ENCODE data around the gene QRFPR.
"Not testable (repeated sequence)": the region's sequence is repeated elsewhere in the genome, so short reads cannot be mapped to it uniquely, and the experiment has no call there.

QRFPR gene

DNA sequence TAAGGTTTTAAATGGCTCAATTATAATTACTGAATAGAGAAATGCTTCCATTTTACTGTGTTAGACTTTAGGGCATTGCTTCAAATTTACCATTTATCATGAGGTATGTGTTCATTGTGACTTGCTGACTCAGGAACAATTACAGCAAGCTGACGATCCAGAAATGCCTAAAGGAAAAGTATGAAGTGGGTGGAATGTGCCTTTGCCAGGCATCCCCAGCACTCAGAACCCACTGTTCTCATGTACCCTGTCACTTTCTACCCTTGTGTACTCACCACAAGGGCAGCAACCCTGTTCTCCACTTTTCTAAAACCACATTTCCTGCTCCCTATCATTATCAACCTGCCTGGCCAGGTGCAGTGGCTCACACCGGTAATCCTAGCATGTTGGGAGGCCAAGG, 41.5 kb downstream of the QRFPR start:
- no peaks in the 10 kb centered on the region for H3K36me3 ChIP-seq (ENCODE audit: control insufficient read depth in 1 of 2, insufficient read depth in 2 of 2, low read length in 2 of 2)
- H3K9me3 ChIP-seq (ENCODE audit: control insufficient read depth in 1 of 2, low read length in 2 of 2): no peaks in the 10 kb centered on the region
- H3K4me3 ChIP-seq (ENCODE audit: low read depth in 1 of 2, low read length in 2 of 2): no peak overlapping the region
- H3K27me3 ChIP-seq (ENCODE audit: low read depth, low read length): no peaks in the 10 kb centered on the region
- H3K4me1 ChIP-seq (ENCODE audit: control insufficient read depth in 1 of 2, insufficient read depth in 2 of 2, low read length in 2 of 2): no peaks in the 10 kb centered on the region
- H3K27ac ChIP-seq (ENCODE audit: low read length): no peak overlapping the region

DNA sequence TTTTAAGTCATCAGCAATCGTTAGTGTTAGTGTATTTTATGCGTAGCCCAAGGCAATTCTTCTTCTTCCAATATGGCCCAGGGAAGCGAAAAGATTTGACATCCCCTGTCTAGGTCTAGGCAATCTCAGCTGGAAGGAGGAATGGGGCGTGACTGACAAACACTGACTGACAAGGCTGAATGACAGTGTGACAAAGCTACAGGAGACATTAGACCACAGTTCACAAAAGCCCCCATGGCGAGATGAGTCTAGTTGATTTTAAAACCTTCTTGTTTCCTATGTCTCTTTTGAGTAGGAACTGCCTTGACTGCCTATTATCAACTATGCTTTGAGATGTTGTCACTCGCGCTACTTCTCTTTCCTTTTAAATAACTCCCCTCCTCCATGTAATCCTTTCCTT, 42.3 kb downstream of the QRFPR start:
- no peak overlapping the region for H3K27ac ChIP-seq (ENCODE audit: low read length)
- no peaks in the 10 kb centered on the region for H3K9me3 ChIP-seq (ENCODE audit: control insufficient read depth in 1 of 2, low read length in 2 of 2)
- no peaks in the 10 kb centered on the region for H3K27me3 ChIP-seq (ENCODE audit: low read depth, low read length)
- H3K4me1 ChIP-seq (ENCODE audit: control insufficient read depth in 1 of 2, insufficient read depth in 2 of 2, low read length in 2 of 2): no peaks in the 10 kb centered on the region
- no peaks in the 10 kb centered on the region for H3K36me3 ChIP-seq (ENCODE audit: control insufficient read depth in 1 of 2, insufficient read depth in 2 of 2, low read length in 2 of 2)
- H3K4me3 ChIP-seq (ENCODE audit: low read depth in 1 of 2, low read length in 2 of 2): no peak overlapping the region

DNA sequence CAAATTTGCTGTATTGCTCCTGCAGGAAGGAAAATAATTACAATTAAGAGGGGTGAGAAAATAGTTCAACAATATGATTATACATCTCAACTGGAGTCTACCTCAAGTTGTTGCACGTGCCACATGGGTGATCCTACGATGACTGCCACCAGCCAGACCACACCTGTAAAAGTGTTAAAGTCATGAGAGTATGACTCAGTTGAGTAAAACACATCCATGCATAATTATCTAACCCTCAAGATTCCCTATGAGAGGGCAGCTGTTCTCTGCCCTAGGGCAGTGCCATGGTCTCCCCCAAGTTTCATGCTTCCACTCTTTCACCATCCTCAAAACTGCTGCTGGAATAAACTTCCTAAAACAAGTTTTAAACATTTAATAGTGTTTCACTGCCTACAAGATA, 44.1 kb downstream of the QRFPR start:
- no peak overlapping the region for H3K27ac ChIP-seq (ENCODE audit: low read length)
- no peaks in the 10 kb centered on the region for H3K4me1 ChIP-seq (ENCODE audit: control insufficient read depth in 1 of 2, insufficient read depth in 2 of 2, low read length in 2 of 2)
- no peaks in the 10 kb centered on the region for H3K36me3 ChIP-seq (ENCODE audit: control insufficient read depth in 1 of 2, insufficient read depth in 2 of 2, low read length in 2 of 2)
- no peaks in the 10 kb centered on the region for H3K9me3 ChIP-seq (ENCODE audit: control insufficient read depth in 1 of 2, low read length in 2 of 2)
- H3K4me3 ChIP-seq (ENCODE audit: low read depth in 1 of 2, low read length in 2 of 2): no peak overlapping the region
- no peaks in the 10 kb centered on the region for H3K27me3 ChIP-seq (ENCODE audit: low read depth, low read length)

DNA sequence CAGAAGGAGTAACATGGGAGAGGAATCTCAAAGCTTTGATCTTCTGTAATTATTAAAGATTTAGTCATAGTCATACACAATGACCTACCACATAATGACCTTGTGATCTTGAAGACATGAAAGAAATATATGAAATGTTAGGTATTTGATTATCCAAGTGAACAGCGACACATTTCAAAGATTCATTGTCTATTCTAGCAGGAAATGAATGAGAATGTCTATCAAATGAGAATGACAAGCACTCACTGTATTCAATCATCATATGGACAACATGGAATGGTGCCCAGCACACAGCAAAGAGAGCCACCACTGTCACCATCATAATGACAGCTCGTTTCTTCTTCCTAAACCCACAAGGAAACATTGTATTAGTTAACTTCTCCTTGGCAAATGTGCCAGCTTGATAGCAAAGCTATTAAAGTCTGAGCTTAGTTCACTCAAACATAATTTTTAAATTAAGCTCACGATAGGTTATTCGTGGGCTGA, 50.6 kb downstream of the QRFPR start:
- H3K4me3 ChIP-seq (ENCODE audit: low read depth in 1 of 2, low read length in 2 of 2): no peak overlapping the region
- no peaks in the 10 kb centered on the region for H3K9me3 ChIP-seq (ENCODE audit: control insufficient read depth in 1 of 2, low read length in 2 of 2)
- no peaks in the 10 kb centered on the region for H3K36me3 ChIP-seq (ENCODE audit: control insufficient read depth in 1 of 2, insufficient read depth in 2 of 2, low read length in 2 of 2)
- H3K27ac ChIP-seq (ENCODE audit: low read length): no peak overlapping the region
- no peaks in the 10 kb centered on the region for H3K4me1 ChIP-seq (ENCODE audit: control insufficient read depth in 1 of 2, insufficient read depth in 2 of 2, low read length in 2 of 2)
- H3K27me3 ChIP-seq (ENCODE audit: low read depth, low read length): no peaks in the 10 kb centered on the region

DNA sequence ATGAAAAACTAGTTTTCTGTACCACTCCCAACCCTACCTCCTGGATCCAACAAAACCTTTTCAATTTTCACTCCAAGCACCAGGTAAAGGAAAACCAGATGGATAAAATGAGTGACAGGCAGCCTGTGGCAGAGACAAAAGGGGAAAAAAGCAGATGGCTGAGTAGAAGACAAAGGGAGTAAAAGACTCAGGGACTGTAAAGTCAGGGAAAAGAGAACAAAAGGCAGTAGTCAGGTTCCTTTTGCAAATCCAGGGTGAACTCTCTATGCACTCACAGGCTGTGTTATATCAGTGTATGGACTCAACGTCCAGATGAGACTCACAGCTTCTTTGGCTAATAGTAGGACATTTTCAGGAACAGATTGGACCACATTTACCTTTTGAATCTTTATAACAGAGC, 54.2 kb downstream of the QRFPR start:
- no peaks in the 10 kb centered on the region for H3K36me3 ChIP-seq (ENCODE audit: control insufficient read depth in 1 of 2, insufficient read depth in 2 of 2, low read length in 2 of 2)
- no peak overlapping the region for H3K4me3 ChIP-seq (ENCODE audit: low read depth in 1 of 2, low read length in 2 of 2)
- no peaks in the 10 kb centered on the region for H3K4me1 ChIP-seq (ENCODE audit: control insufficient read depth in 1 of 2, insufficient read depth in 2 of 2, low read length in 2 of 2)
- no peaks in the 10 kb centered on the region for H3K9me3 ChIP-seq (ENCODE audit: control insufficient read depth in 1 of 2, low read length in 2 of 2)
- no peak overlapping the region for H3K27ac ChIP-seq (ENCODE audit: low read length)
- H3K27me3 ChIP-seq (ENCODE audit: low read depth, low read length): no peaks in the 10 kb centered on the region

DNA sequence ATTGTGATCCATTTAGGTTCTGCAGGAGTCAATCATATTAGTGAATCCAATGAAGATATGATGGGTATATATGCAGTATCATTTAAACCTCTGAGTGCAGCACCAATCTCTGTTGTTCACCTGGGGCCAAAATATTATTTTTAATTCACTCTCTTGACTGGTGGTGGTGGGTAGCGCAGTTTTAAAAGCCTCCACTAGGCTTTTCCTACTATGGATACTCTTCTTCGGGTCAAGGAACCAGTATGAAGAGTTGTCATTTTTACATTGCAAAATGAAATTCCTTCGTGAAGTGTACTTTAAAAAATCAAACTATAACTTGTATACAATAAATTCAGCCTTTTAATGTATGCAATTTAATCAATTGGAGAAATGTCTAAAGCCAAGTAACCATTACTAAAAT, 56.5 kb downstream of the QRFPR start:
- H3K4me3 ChIP-seq (ENCODE audit: low read depth in 1 of 2, low read length in 2 of 2): no peak overlapping the region
- no peaks in the 10 kb centered on the region for H3K36me3 ChIP-seq (ENCODE audit: control insufficient read depth in 1 of 2, insufficient read depth in 2 of 2, low read length in 2 of 2)
- H3K27ac ChIP-seq (ENCODE audit: low read length): no peak overlapping the region
- H3K4me1 ChIP-seq (ENCODE audit: control insufficient read depth in 1 of 2, insufficient read depth in 2 of 2, low read length in 2 of 2): no peaks in the 10 kb centered on the region
- H3K27me3 ChIP-seq (ENCODE audit: low read depth, low read length): no peaks in the 10 kb centered on the region
- H3K9me3 ChIP-seq (ENCODE audit: control insufficient read depth in 1 of 2, low read length in 2 of 2): no peaks in the 10 kb centered on the region

DNA sequence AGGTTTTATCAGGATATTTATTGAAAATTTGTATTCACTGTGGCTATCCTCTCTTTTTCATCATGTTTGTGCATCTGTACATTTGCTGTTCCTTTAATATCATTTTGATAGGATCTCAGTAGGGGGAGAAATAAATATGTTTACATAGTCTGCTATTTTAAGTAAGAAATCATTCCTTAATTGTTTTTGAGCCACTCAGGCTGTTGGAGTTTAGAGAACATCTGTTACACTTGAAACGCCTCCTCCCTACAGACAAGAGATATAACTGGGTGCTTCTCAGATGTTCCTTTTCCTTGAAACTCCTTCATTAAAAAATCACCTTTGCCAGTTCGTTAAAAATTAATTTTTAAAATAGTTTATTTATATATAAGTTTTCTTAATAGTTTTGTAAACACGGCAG, 59.4 kb downstream of the QRFPR start:
- no peaks in the 10 kb centered on the region for H3K27me3 ChIP-seq (ENCODE audit: low read depth, low read length)
- no peak overlapping the region for H3K4me3 ChIP-seq (ENCODE audit: low read depth in 1 of 2, low read length in 2 of 2)
- no peaks in the 10 kb centered on the region for H3K4me1 ChIP-seq (ENCODE audit: control insufficient read depth in 1 of 2, insufficient read depth in 2 of 2, low read length in 2 of 2)
- H3K36me3 ChIP-seq (ENCODE audit: control insufficient read depth in 1 of 2, insufficient read depth in 2 of 2, low read length in 2 of 2): no peaks in the 10 kb centered on the region
- H3K27ac ChIP-seq (ENCODE audit: low read length): no peak overlapping the region
- H3K9me3 ChIP-seq (ENCODE audit: control insufficient read depth in 1 of 2, low read length in 2 of 2): no peaks in the 10 kb centered on the region

DNA sequence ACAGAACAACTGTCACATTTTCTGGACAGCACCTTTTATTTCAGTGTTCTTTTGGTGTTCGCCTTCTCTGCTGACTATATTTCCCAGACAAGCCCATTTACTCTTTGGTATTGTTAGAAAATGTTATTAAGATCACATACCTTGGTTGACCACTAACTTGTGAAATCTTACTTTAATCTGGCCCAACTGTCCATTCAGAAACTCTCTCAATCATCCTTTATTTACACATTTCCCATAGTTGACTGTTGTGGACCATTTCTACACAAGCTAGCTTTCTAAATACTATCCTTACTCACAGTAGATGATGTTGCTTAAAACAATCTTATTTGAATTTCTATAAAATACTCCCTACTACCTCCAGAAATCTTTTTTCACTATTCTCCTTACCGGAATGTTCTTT, 64.7 kb downstream of the QRFPR start:
- H3K36me3 ChIP-seq (ENCODE audit: control insufficient read depth in 1 of 2, insufficient read depth in 2 of 2, low read length in 2 of 2): no peaks in the 10 kb centered on the region
- no peak overlapping the region for H3K27ac ChIP-seq (ENCODE audit: low read length)
- no peaks in the 10 kb centered on the region for H3K4me1 ChIP-seq (ENCODE audit: control insufficient read depth in 1 of 2, insufficient read depth in 2 of 2, low read length in 2 of 2)

DNA sequence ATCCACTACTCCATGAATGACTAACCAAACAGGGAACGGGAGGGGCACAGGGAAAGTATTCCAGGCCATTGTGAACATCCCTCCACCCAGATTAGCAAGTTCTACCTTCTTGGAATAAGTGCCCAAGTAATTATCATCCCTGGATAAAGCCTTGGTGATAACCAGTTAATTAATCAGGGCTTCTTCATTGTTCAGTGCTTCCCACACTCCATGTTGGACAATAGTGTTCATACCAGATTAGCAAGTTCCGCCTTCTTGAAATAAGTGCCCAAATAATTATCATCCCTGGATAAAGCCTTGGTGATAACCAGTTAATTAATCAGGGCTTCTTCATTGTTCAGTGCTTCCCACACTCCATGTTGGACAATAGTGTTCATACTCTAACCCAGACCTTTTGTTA, 67.4 kb downstream of the QRFPR start:
- H3K27ac ChIP-seq (ENCODE audit: low read length); H3K9me3 ChIP-seq (ENCODE audit: control insufficient read depth in 1 of 2, low read length in 2 of 2); H3K4me3 ChIP-seq (ENCODE audit: low read depth in 1 of 2, low read length in 2 of 2); H3K27me3 ChIP-seq (ENCODE audit: low read depth, low read length); H3K4me1 ChIP-seq (ENCODE audit: control insufficient read depth in 1 of 2, insufficient read depth in 2 of 2, low read length in 2 of 2); H3K36me3 ChIP-seq (ENCODE audit: control insufficient read depth in 1 of 2, insufficient read depth in 2 of 2, low read length in 2 of 2): not testable (repeated sequence)

More for the DNA sequence above, 64.7 kb downstream of the QRFPR start:
- H3K9me3 ChIP-seq (ENCODE audit: control insufficient read depth in 1 of 2, low read length in 2 of 2): no peaks in the 10 kb centered on the region
- no peak overlapping the region for H3K4me3 ChIP-seq (ENCODE audit: low read depth in 1 of 2, low read length in 2 of 2)
- H3K27me3 ChIP-seq (ENCODE audit: low read depth, low read length): no peaks in the 10 kb centered on the region

DNA sequence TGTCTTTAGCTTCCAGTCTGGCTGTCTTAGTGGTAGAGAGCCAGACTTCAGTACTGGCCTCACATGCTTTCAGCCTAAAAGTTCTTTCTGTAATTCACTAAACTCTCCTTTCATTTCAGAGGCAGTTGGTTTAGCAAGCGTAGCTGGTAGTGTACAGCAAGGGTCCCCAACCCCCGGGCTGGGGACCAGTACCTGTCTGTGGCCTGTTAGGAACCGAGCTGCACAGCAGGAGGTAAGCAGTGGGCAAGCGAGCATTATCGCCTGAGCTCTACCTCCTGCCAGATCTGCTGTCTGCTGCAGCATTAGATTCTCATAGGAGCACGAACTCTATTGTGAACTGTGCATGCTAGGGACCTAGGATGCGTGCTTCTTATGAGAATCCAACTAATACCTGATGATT, 72.0 kb downstream of the QRFPR start:
- H3K27me3 ChIP-seq (ENCODE audit: low read depth, low read length): no peaks in the 10 kb centered on the region
- no peak overlapping the region for H3K27ac ChIP-seq (ENCODE audit: low read length)
- H3K4me3 ChIP-seq (ENCODE audit: low read depth in 1 of 2, low read length in 2 of 2): no peak overlapping the region
- H3K9me3 ChIP-seq (ENCODE audit: control insufficient read depth in 1 of 2, low read length in 2 of 2): no peaks in the 10 kb centered on the region
- H3K4me1 ChIP-seq (ENCODE audit: control insufficient read depth in 1 of 2, insufficient read depth in 2 of 2, low read length in 2 of 2): no peaks in the 10 kb centered on the region
- no peaks in the 10 kb centered on the region for H3K36me3 ChIP-seq (ENCODE audit: control insufficient read depth in 1 of 2, insufficient read depth in 2 of 2, low read length in 2 of 2)

DNA sequence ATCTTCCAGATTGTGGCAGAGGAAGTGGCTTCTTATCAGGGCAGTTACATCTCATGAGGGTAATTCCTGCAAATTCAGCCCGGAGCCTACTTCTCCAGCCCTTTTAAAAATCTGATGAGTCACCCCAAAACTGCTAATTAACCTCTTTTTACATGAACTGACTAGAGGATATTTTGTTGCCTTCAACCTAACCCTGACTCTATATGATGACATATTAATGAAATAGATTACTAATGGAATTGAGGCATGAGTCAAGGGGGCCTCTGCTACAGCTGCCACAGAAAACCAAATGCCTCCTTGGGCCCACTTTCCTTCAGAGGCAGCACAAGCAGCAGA, 72.5 kb downstream of the QRFPR start:
- no peaks in the 10 kb centered on the region for H3K4me1 ChIP-seq (ENCODE audit: control insufficient read depth in 1 of 2, insufficient read depth in 2 of 2, low read length in 2 of 2)

DNA sequence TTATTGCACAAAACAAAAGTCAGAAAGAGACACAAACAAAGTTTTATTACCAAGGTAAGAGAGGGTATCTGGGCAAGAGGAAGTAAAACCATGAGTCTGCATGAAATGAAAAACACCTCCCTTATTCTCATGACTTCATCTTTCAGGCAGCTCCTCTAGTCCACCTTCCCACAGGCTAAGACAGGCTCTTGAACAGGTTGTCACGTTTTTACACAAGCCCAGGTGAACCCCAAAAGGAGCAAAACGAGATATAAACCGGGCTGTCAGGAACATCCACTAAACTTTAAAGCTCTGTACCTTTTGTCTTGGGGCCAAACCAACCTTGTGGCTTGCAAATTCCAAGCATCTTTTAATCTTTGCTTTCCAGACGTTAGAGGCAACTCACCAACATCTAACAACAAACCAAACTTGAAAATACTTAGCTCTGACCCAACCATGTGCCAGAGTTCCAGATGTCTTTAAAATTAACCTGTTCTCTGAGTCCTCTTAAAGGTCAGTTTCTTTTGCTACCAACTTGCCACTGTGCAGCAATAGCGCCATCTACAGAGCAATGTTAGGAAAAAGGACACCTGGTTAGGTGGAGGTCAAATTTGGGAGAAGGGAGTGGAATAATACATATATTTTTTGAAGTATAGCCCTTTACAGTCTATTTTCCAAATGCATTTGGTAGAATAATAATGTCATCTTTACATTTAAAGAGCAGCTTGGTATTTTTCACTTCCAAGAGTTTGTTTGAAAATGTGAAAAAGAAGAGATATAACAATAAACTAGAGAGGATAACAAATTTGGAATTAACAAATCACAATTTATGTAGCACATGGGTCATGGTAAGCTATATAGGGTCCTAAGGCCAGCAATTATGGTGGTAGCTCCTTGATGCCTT, 73.1 kb downstream of the QRFPR start:
- no peak overlapping the region for H3K4me3 ChIP-seq (ENCODE audit: low read depth in 1 of 2, low read length in 2 of 2)
- no peaks in the 10 kb centered on the region for H3K4me1 ChIP-seq (ENCODE audit: control insufficient read depth in 1 of 2, insufficient read depth in 2 of 2, low read length in 2 of 2)
- no peaks in the 10 kb centered on the region for H3K36me3 ChIP-seq (ENCODE audit: control insufficient read depth in 1 of 2, insufficient read depth in 2 of 2, low read length in 2 of 2)
- no peak overlapping the region for H3K27ac ChIP-seq (ENCODE audit: low read length)
- no peaks in the 10 kb centered on the region for H3K9me3 ChIP-seq (ENCODE audit: control insufficient read depth in 1 of 2, low read length in 2 of 2)
- no peaks in the 10 kb centered on the region for H3K27me3 ChIP-seq (ENCODE audit: low read depth, low read length)

More for the DNA sequence above, 72.5 kb downstream of the QRFPR start:
- Histone ChIP-seq H3K9me3 (ENCODE audit: control insufficient read depth in 1 of 2, low read length in 2 of 2) (no peaks in the 10 kb centered on the region), H3K4me3 (ENCODE audit: low read depth in 1 of 2, low read length in 2 of 2) (no peak overlapping the region), H3K27ac (ENCODE audit: low read length) (no peak overlapping the region), H3K27me3 (ENCODE audit: low read depth, low read length) (no peaks in the 10 kb centered on the region), H3K36me3 (ENCODE audit: control insufficient read depth in 1 of 2, insufficient read depth in 2 of 2, low read length in 2 of 2) (no peaks in the 10 kb centered on the region)
